Liver (tissue), 9 donors: Measurements from ENCODE around the gene PTRHD1. TPM values are rescaled to one million over a fixed set of nuclear protein-coding genes. Genes with fewer than 3 reads are reported as not detected.

Experiments
- DNase-seq: peaks from one replicate; pipeline ENCODE4 v3.0.0-alpha.2; 2017; ENCODE audit warnings: low spot score
- H3K27ac ChIP-seq, 2 donors: one replicate each; pipeline ENCODE4 v1.7.0; 2013; ENCODE audit warnings: inconsistent platforms in 2 of 2, low read length in 2 of 2, control low read depth in 1 of 2, low read depth in 1 of 2, mild to moderate bottlenecking in 1 of 2
- H3K27me3 ChIP-seq, 4 donors: one replicate each; pipeline versions ENCODE4 v1.6.1 to v1.7.0; 2013; ENCODE audit warnings: low read length in 3 of 4, inconsistent platforms in 1 of 4, mild to moderate bottlenecking in 1 of 4, moderate library complexity in 1 of 4; ENCODE audit not compliant: control insufficient read depth in 4 of 4, insufficient read depth in 4 of 4
- H3K36me3 ChIP-seq, 4 donors: one replicate each; pipeline versions ENCODE4 v1.6.1 to v1.7.0; 2013; ENCODE audit warnings: low read length in 3 of 4, mild to moderate bottlenecking in 3 of 4, low read depth in 1 of 4, moderate library complexity in 1 of 4; ENCODE audit not compliant: control insufficient read depth in 4 of 4, insufficient read depth in 3 of 4
- H3K4me1 ChIP-seq, 4 donors: one replicate each; pipeline versions ENCODE4 v1.6.1 to v1.7.0; 2013; ENCODE audit warnings: low read length in 3 of 4, mild to moderate bottlenecking in 3 of 4, moderate library complexity in 1 of 4; ENCODE audit not compliant: control insufficient read depth in 4 of 4, insufficient read depth in 4 of 4
- H3K4me3 ChIP-seq, 3 donors: one replicate each; pipeline versions ENCODE4 v1.6.1 to v1.7.0; 2013; ENCODE audit warnings: low read length in 3 of 3, control low read depth in 1 of 3, low read depth in 1 of 3, mild to moderate bottlenecking in 1 of 3
- H3K9ac ChIP-seq, 2 donors: one replicate each; pipeline ENCODE4 v1.7.0; 2013; ENCODE audit warnings: low read length in 2 of 2, mild to moderate bottlenecking in 2 of 2, moderate library complexity in 2 of 2, control low read depth in 1 of 2, low read depth in 1 of 2
- H3K9me3 ChIP-seq, 4 donors: one replicate each; pipeline versions ENCODE4 v1.6.1 to v1.7.0; 2013; ENCODE audit warnings: low read length in 3 of 4; ENCODE audit not compliant: control insufficient read depth in 4 of 4
- EGR1 ChIP-seq, 2 donors: IDR thresholded peaks; 2 replicates each; pipeline ENCODE4 v1.6.1; 2016 to 2018; ENCODE audit warnings: antibody characterized with exemption in 2 of 2, low read depth in 2 of 2
- FOXA2 ChIP-seq: IDR thresholded peaks from 2 replicates; pipeline ENCODE4 v1.6.1; 2016; ENCODE audit warnings: antibody characterized with exemption
- GABPA ChIP-seq, 2 donors: IDR thresholded peaks in 1 of 2; conservative IDR thresholded peaks in 1 of 2; 2 replicates each; pipeline ENCODE4 v1.6.1; 2016; ENCODE audit warnings: antibody characterized with exemption in 2 of 2, mild to moderate bottlenecking in 1 of 2, moderate library complexity in 1 of 2
- HNF4A ChIP-seq, 2 donors: conservative IDR thresholded peaks; 2 replicates each; pipeline ENCODE4 v1.6.1; 2016; ENCODE audit warnings: antibody characterized with exemption in 2 of 2, mild to moderate bottlenecking in 2 of 2
- HNF4G ChIP-seq: IDR thresholded peaks from 2 replicates; pipeline ENCODE4 v1.6.1; 2016; ENCODE audit warnings: antibody characterized with exemption
- RAD21 ChIP-seq, 2 donors: IDR thresholded peaks; 2 replicates each; pipeline ENCODE4 v1.6.1; 2016; ENCODE audit warnings: antibody characterized with exemption in 2 of 2, mild to moderate bottlenecking in 2 of 2
- REST ChIP-seq: IDR thresholded peaks from 2 replicates; pipeline ENCODE4 v1.6.1; 2016; ENCODE audit warnings: antibody characterized with exemption, mild to moderate bottlenecking
- RXRA ChIP-seq, 2 donors: IDR thresholded peaks; 2 replicates each; pipeline ENCODE4 v1.6.1; 2017 to 2018; ENCODE audit warnings: antibody characterized with exemption in 2 of 2, mild to moderate bottlenecking in 1 of 2
- WGBS: extraction: QIAGEN DNeasy Blood & Tissue Kit; methylation state at CpG from one replicate; pipeline ENCODE4 v1.1.7; 2013; 5-methylcytosine and 5-hydroxymethylcytosine counted together
- polyA plus RNA-seq, 2 donors: library from polyadenylated mRNA; stranded (reverse) in 1 of 2; unstranded in 1 of 2; fragments of 200-250 nt in 1 of 2; fragments of >200 nt in 1 of 2; fragmentation: Nextera tagmentation in 1 of 2; extraction: Ambion mirVana in 1 of 2; gene quantifications; one replicate each; pipeline versions ENCODE4 v1.2.1 to v1.2.3, GENCODE V29; 2013 to 2015
- total RNA-seq, 2 donors: library from RNA; depleted of rRNA; stranded (reverse); fragments of >200 nt; gene quantifications; one replicate each; pipeline ENCODE4 v1.2.3, GENCODE V29; 2014
- TF ChIP-seq, protein P1 (sequence below): IDR thresholded peaks from 2 replicates; pipeline ENCODE4 v1.6.1; 2016; ENCODE audit warnings: antibody characterized with exemption
- TF ChIP-seq, protein P2 (sequence below): IDR thresholded peaks from 2 replicates; pipeline ENCODE4 v1.6.1; 2016; ENCODE audit warnings: antibody characterized with exemption
- donor health status: healthy.
- donor health status: healthy.
- donor health status: healthy.
- donor health status: healthy.
- donor health status: healthy.

The PTRHD1 gene
- total and polyA plus RNA-seq, 4 donors = 9.9 to 50.9 (median 20.7) TPM

GRCh38 chr2:24832073-24832461, 38.9 kb upstream of the PTRHD1 start:
- no peak for DNase-seq
- H3K36me3 ChIP-seq = peaks cover 0 to 2% (median 0%) of the 10 kb centered on the region in 4 donors

GRCh38 chr2:24831221-24832072, 38.3 kb upstream of the PTRHD1 start:
- no peak for DNase-seq
- peaks cover 0 to 2% (median 0%) of the 10 kb centered on the region in 4 donors for H3K4me1 ChIP-seq
- H3K27me3 ChIP-seq = no peaks in the 10 kb centered on the region
- peaks cover 0 to 2% (median 0%) of the 10 kb centered on the region in 4 donors for H3K36me3 ChIP-seq
- WGBS = 81% methylated on average over 18 of the region's 18 CpGs
- H3K9ac ChIP-seq = no peak overlapping the region
- no peak for TF ChIP-seq FOXA2
- TF ChIP-seq, protein P1, sequence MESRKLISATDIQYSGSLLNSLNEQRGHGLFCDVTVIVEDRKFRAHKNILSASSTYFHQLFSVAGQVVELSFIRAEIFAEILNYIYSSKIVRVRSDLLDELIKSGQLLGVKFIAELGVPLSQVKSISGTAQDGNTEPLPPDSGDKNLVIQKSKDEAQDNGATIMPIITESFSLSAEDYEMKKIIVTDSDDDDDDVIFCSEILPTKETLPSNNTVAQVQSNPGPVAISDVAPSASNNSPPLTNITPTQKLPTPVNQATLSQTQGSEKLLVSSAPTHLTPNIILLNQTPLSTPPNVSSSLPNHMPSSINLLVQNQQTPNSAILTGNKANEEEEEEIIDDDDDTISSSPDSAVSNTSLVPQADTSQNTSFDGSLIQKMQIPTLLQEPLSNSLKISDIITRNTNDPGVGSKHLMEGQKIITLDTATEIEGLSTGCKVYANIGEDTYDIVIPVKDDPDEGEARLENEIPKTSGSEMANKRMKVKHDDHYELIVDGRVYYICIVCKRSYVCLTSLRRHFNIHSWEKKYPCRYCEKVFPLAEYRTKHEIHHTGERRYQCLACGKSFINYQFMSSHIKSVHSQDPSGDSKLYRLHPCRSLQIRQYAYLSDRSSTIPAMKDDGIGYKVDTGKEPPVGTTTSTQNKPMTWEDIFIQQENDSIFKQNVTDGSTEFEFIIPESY = no peak
- no peak for TF ChIP-seq RAD21 (IDR thresholded peaks at IDR 0.05)
- TF ChIP-seq HNF4G = no peak
- no peak overlapping the region for H3K4me3 ChIP-seq
- H3K9me3 ChIP-seq = no peaks in the 10 kb centered on the region
- H3K27ac ChIP-seq = no peak overlapping the region

More at GRCh38 chr2:24832073-24832461, 38.9 kb upstream of the PTRHD1 start:
- Histone ChIP-seq H3K27ac (no peak overlapping the region), H3K9me3 (no peaks in the 10 kb centered on the region), H3K27me3 (no peaks in the 10 kb centered on the region), H3K4me3 (no peak overlapping the region), H3K4me1 (peaks cover 0 to 2% (median 0%) of the 10 kb centered on the region in 4 donors), H3K9ac (no peak overlapping the region)
- WGBS = 63% methylated on average over 14 of the region's 14 CpGs
- TF ChIP-seq, protein P1 = no peak
- TF ChIP-seq, protein P2, sequence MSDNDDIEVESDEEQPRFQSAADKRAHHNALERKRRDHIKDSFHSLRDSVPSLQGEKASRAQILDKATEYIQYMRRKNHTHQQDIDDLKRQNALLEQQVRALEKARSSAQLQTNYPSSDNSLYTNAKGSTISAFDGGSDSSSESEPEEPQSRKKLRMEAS = no peak
- TF ChIP-seq RAD21 (IDR thresholded peaks at IDR 0.05) = no peak
- TF ChIP-seq RXRA (IDR thresholded peaks at IDR 0.05) = no peak
- TF ChIP-seq HNF4A (conservative IDR thresholded peaks at IDR 0.05) = no peak
- TF ChIP-seq GABPA (IDR thresholded peaks at IDR 0.05 in 1 of 2, conservative IDR thresholded peaks at IDR 0.05 in 1 of 2) = no peak
- no peak for TF ChIP-seq EGR1 (IDR thresholded peaks at IDR 0.05; ENCODE audit: low read depth in 2 of 2)
- TF ChIP-seq FOXA2 = no peak
- TF ChIP-seq REST = no peak
